Glutamatergic neuron (in vitro differentiated cells): ENCODE results near the gene PITPNM1. TPM values are rescaled to one million over a fixed set of nuclear protein-coding genes. Genes with fewer than 3 reads are reported as not detected.

ENCODE experiments used
- DNase-seq: peaks from one replicate; pipeline ENCODE4 v3.0.0; 2022
- H3K27ac Mint-ChIP-seq: one replicate; pipeline ENCODE4 v1.8.0; 2020; ENCODE audit warnings: mild to moderate bottlenecking, mixed read lengths, inconsistent platforms; ENCODE audit not compliant: unreplicated experiment
- H3K27me3 Mint-ChIP-seq: one replicate; pipeline ENCODE4 v1.8.0; 2020; ENCODE audit warnings: mild to moderate bottlenecking, moderate library complexity, mixed read lengths, inconsistent platforms; ENCODE audit not compliant: unreplicated experiment
- H3K36me3 Mint-ChIP-seq: one replicate; pipeline ENCODE4 v1.8.0; 2020; ENCODE audit warnings: mild to moderate bottlenecking, mixed read lengths, inconsistent platforms; ENCODE audit not compliant: unreplicated experiment
- H3K4me1 Mint-ChIP-seq: one replicate; pipeline ENCODE4 v1.8.0; 2020; ENCODE audit warnings: mild to moderate bottlenecking, low read depth, mixed read lengths, inconsistent platforms; ENCODE audit not compliant: unreplicated experiment
- H3K4me3 Mint-ChIP-seq: one replicate; pipeline ENCODE4 v1.8.0; 2020; ENCODE audit warnings: mild to moderate bottlenecking, mixed read lengths, inconsistent platforms; ENCODE audit not compliant: unreplicated experiment
- H3K9me3 Mint-ChIP-seq: one replicate; pipeline ENCODE4 v1.8.0; 2020; ENCODE audit warnings: mild to moderate bottlenecking, moderate library complexity, mixed read lengths, inconsistent platforms; ENCODE audit not compliant: unreplicated experiment
- CTCF ChIP-seq: fragments of 200-600 bp; sonication (generic); IDR thresholded peaks from one replicate; pipeline ENCODE4 v1.5.0; 2021; ENCODE audit not compliant: partially characterized antibody, unreplicated experiment
- total RNA-seq: library from RNA; stranded (reverse); fragmentation: NEBNext Ultra II Directional; extraction: Animal tissue kit (Norgen Biotek cat#: 25700); gene quantifications from one replicate; pipeline ENCODE4 v1.2.1, GENCODE V29; 2021; ENCODE audit not compliant: unreplicated experiment

The PITPNM1 gene
- total RNA-seq, 1 donor from 2014 or later: 25.6 TPM

DNA sequence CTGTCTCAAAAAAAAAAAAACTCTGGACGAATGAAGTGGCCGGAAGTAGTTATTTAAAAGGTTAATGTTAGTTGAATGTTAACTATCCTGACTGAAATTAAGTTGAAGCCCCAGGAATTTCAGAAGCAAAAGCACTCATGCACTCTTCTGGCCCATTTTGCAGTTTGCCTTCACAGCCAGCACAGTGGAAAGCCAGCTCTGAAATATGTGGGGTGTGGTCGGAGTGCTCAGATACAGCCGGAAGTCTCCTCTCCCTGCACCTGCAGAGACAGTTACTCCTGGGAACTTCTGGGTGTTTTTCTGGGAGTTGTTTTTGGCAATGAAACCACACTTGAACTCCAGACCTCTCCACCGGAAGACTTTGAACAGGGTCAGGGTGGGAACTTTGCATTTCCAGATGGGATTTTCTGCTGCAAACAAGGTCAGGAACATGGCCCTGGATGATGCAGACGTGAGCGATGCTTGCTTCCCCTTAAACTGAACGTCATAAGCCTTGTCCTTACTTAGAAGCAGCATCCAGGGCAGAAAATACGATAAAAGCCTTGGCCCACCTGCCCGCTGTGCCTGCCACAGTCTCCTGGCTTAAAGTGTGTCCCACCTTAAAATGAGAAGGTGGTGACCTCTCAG, 39.6 kb upstream of the PITPNM1 start:
- no peak for DNase-seq
- no peaks in the 10 kb centered on the region for H3K36me3 Mint-ChIP-seq
- H3K9me3 Mint-ChIP-seq: peaks cover 2% of the 10 kb centered on the region
- TF ChIP-seq CTCF: no peak
- H3K4me1 Mint-ChIP-seq: no peaks in the 10 kb centered on the region
- no peak overlapping the region for H3K27ac Mint-ChIP-seq
- no peak overlapping the region for H3K4me3 Mint-ChIP-seq
- H3K27me3 Mint-ChIP-seq: peaks cover 5% of the 10 kb centered on the region

GRCh38 chr11:67543585-67543984, 38.4 kb upstream of the PITPNM1 start:
- H3K4me3 Mint-ChIP-seq: no peak overlapping the region
- peaks cover 2% of the 10 kb centered on the region for H3K9me3 Mint-ChIP-seq
- no peak for TF ChIP-seq CTCF
- H3K36me3 Mint-ChIP-seq: no peaks in the 10 kb centered on the region
- no peak for DNase-seq
- H3K27ac Mint-ChIP-seq: no peak overlapping the region
- peaks cover 5% of the 10 kb centered on the region for H3K27me3 Mint-ChIP-seq
- H3K4me1 Mint-ChIP-seq: no peaks in the 10 kb centered on the region

GRCh38 chr11:67542971-67543370, 37.8 kb upstream of the PITPNM1 start:
- H3K4me3 Mint-ChIP-seq: no peak overlapping the region
- peaks cover 2% of the 10 kb centered on the region for H3K9me3 Mint-ChIP-seq
- H3K36me3 Mint-ChIP-seq: peaks cover 5% of the 10 kb centered on the region
- no peak overlapping the region for H3K27ac Mint-ChIP-seq
- no peak for DNase-seq
- H3K4me1 Mint-ChIP-seq: no peaks in the 10 kb centered on the region
- no peak for TF ChIP-seq CTCF
- peaks cover 5% of the 10 kb centered on the region for H3K27me3 Mint-ChIP-seq

- Mint-ChIP-seq H3K27ac (peak overlapping the region; percentile 66), H3K4me3 (no peak overlapping the region)
- TF ChIP-seq CTCF: no peak
Observed at GRCh38 chr11:67542169-67542568, 37.0 kb upstream of the PITPNM1 start.

DNA sequence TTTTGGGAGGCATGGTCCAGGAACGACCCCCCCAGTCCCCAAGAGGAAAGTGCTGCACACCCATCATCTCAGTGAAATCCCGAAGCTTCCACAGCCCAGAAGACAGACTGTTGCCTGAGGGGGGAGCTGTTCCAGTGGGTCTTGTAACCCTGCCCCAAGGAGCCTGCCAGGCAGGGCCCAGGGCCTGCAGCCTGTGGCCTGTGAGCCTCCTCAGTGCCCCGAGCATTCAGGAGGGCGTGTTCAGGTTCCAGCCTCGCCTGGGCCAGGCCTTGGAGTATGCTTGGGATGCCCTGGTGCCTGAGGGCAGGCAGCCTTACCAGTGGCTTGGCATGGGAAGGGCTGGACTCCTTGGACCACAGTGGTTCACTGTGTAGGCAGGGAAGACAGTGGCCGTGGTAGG, 36.0 kb upstream of the PITPNM1 start:
- H3K9me3 Mint-ChIP-seq: peaks cover 3% of the 10 kb centered on the region
- peaks cover 5% of the 10 kb centered on the region for H3K27me3 Mint-ChIP-seq
- no peak for TF ChIP-seq CTCF
- H3K27ac Mint-ChIP-seq: no peak overlapping the region
- H3K36me3 Mint-ChIP-seq: peaks cover 7% of the 10 kb centered on the region
- no peak overlapping the region for H3K4me3 Mint-ChIP-seq
- DNase-seq: no peak
- no peaks in the 10 kb centered on the region for H3K4me1 Mint-ChIP-seq

More at GRCh38 chr11:67542169-67542568, 37.0 kb upstream of the PITPNM1 start:
- Mint-ChIP-seq H3K27me3 (peaks cover 5% of the 10 kb centered on the region), H3K9me3 (peaks cover 2% of the 10 kb centered on the region), H3K36me3 (peaks cover 7% of the 10 kb centered on the region), H3K4me1 (no peaks in the 10 kb centered on the region)
- no peak for DNase-seq
